GM12875 (cell line): ENCODE data around the gene HMGXB3.

Source experiments
- H3K4me3 ChIP-seq: one replicate; pipeline ENCODE4 v1.5.1; 2011; ENCODE audit warnings: low read depth, low read length, control low read depth
- CTCF ChIP-seq: IDR thresholded peaks from 2 replicates; pipeline ENCODE4 v1.5.1; 2011; ENCODE audit warnings: low read depth, mild to moderate bottlenecking, control low read depth, inconsistent platforms, low read length, moderate library complexity, borderline replicate concordance; ENCODE audit not compliant: insufficient read depth

HMGXB3 gene

GRCh38 chr5:150101023-150101422, 100.5 kb downstream of the HMGXB3 start:
- TF ChIP-seq CTCF = no peak
- no peak overlapping the region for H3K4me3 ChIP-seq
